Measurements from ENCODE around the gene FAM110C. TPM values are rescaled to one million over a fixed set of nuclear protein-coding genes. Genes with fewer than 3 reads are reported as not detected.

The FAM110C gene
- polyA plus RNA-seq, 1 donor (not counting 4 experiments of a cell fraction or from before 2014, with no cell fraction given) = 38.0 TPM

DNA sequence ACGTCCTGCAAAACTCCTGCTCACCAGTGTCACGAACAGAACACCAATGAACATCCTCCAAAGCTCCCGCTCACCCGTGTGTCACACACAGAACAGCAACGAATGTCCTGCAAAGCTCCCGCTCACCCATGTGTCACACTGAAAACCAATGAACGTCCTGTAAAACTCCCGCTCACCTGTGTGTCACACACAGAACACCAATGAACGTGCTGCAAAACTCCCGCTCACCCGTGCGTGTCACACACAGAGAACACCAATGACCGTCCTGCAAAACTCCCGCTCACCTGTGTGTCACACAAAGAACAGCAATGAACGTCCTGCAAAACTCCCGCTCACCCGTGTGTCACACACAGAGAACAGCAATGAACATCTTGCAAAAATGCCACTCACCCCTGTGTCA, 20.5 kb upstream of the FAM110C start:
- no peak overlapping the region for H3K27ac ChIP-seq (ENCODE audit: control insufficient read depth, insufficient read depth, low read length)
- no peak overlapping the region for H3K4me2 ChIP-seq (ENCODE audit: control insufficient read depth, extremely low read depth, insufficient read depth, low read depth, low read length)
- dilution Hi-C loops (cut with MboI; ENCODE audit: extremely low pct_ligation_motif_present, low sequenced_read_pairs) = no loop called here
- H3K36me3 ChIP-seq (ENCODE audit: control insufficient read depth in 2 of 2, extremely low read depth in 1 of 2, insufficient read depth in 2 of 2, low read length in 2 of 2) = no peaks in the 10 kb centered on the region
- no peaks in the 10 kb centered on the region for H3K79me2 ChIP-seq (ENCODE audit: control insufficient read depth, insufficient read depth, low read length)
- H3K27me3 ChIP-seq (ENCODE audit: control insufficient read depth, extremely low read depth, insufficient read depth, low read length) = no peaks in the 10 kb centered on the region
- H2AFZ ChIP-seq (ENCODE audit: control insufficient read depth, low read length) = no peak overlapping the region
- H3K4me1 ChIP-seq (ENCODE audit: control insufficient read depth, extremely low read depth, insufficient read depth, low read length) = peaks cover 35% of the 10 kb centered on the region
- H3K9ac ChIP-seq (ENCODE audit: control insufficient read depth, extremely low read depth, insufficient read depth, low read length) = no peak overlapping the region
- H3K4me3 ChIP-seq (ENCODE audit: control insufficient read depth in 2 of 3, extremely low read depth in 1 of 3, insufficient read depth in 2 of 3, low read depth in 1 of 3, low read length in 3 of 3) = no peak overlapping the region
- no peaks in the 10 kb centered on the region for H3K9me1 ChIP-seq (ENCODE audit: control insufficient read depth, extremely low read depth, insufficient read depth, low read length)
- DNase-seq (ENCODE audit: low read depth, low spot score) (no peak), FAIRE-seq (peak; percentile 43)
- no peaks in the 10 kb centered on the region for H4K20me1 ChIP-seq (ENCODE audit: control insufficient read depth, extremely low read depth, insufficient read depth, low read length)
- TF ChIP-seq EZH2 (IDR thresholded peaks at IDR 0.05; ENCODE audit: low read length) = no peak
- TF ChIP-seq, protein P1, sequence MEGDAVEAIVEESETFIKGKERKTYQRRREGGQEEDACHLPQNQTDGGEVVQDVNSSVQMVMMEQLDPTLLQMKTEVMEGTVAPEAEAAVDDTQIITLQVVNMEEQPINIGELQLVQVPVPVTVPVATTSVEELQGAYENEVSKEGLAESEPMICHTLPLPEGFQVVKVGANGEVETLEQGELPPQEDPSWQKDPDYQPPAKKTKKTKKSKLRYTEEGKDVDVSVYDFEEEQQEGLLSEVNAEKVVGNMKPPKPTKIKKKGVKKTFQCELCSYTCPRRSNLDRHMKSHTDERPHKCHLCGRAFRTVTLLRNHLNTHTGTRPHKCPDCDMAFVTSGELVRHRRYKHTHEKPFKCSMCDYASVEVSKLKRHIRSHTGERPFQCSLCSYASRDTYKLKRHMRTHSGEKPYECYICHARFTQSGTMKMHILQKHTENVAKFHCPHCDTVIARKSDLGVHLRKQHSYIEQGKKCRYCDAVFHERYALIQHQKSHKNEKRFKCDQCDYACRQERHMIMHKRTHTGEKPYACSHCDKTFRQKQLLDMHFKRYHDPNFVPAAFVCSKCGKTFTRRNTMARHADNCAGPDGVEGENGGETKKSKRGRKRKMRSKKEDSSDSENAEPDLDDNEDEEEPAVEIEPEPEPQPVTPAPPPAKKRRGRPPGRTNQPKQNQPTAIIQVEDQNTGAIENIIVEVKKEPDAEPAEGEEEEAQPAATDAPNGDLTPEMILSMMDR (optimal IDR thresholded peaks at IDR 0.05 in 1 of 3, IDR thresholded peaks at IDR 0.05 in 1 of 3, conservative IDR thresholded peaks at IDR 0.05 in 1 of 3; ENCODE audit: extremely low read depth in 1 of 3, insufficient read depth in 2 of 3, low read length in 3 of 3) = no peak
- H3K9me3 ChIP-seq (ENCODE audit: control insufficient read depth, low read depth, low read length) = no peaks in the 10 kb centered on the region

DNA sequence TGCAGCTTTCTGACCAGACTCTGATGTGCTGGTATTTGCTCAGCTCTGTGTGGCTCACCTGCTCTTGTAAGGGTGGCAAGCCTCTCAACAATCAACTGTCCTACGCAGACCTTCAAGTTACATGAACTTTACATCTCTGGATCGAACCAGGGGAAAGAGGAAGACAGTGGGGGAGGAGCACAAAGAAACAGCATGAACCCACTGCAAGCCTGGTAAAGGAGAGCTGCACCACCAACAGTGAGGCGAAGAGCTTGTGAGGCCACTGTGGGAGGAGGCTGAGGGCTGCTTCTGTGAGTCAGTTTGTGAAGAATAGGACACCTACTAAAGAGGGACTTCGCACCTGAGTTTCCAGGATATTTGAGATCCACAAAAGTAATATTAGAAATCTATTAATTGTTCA, 18.8 kb upstream of the FAM110C start:
- DNase-seq (ENCODE audit: low read depth, low spot score) (no peak), FAIRE-seq (no peak)
- no peaks in the 10 kb centered on the region for H3K9me3 ChIP-seq (ENCODE audit: control insufficient read depth, low read depth, low read length)
- H3K4me2 ChIP-seq (ENCODE audit: control insufficient read depth, extremely low read depth, insufficient read depth, low read depth, low read length) = no peak overlapping the region
- peaks cover 18% of the 10 kb centered on the region for H3K4me1 ChIP-seq (ENCODE audit: control insufficient read depth, extremely low read depth, insufficient read depth, low read length)
- no peaks in the 10 kb centered on the region for H3K27me3 ChIP-seq (ENCODE audit: control insufficient read depth, extremely low read depth, insufficient read depth, low read length)
- no peak overlapping the region for H3K27ac ChIP-seq (ENCODE audit: control insufficient read depth, insufficient read depth, low read length)
- no peaks in the 10 kb centered on the region for H4K20me1 ChIP-seq (ENCODE audit: control insufficient read depth, extremely low read depth, insufficient read depth, low read length)
- H2AFZ ChIP-seq (ENCODE audit: control insufficient read depth, low read length) = no peak overlapping the region
- no peak overlapping the region for H3K4me3 ChIP-seq (ENCODE audit: control insufficient read depth in 2 of 3, extremely low read depth in 1 of 3, insufficient read depth in 2 of 3, low read depth in 1 of 3, low read length in 3 of 3)
- TF ChIP-seq, protein P1 (optimal IDR thresholded peaks at IDR 0.05 in 1 of 3, IDR thresholded peaks at IDR 0.05 in 1 of 3, conservative IDR thresholded peaks at IDR 0.05 in 1 of 3; ENCODE audit: extremely low read depth in 1 of 3, insufficient read depth in 2 of 3, low read length in 3 of 3) = no peak
- no peak for TF ChIP-seq EZH2 (IDR thresholded peaks at IDR 0.05; ENCODE audit: low read length)
- no peak overlapping the region for H3K9ac ChIP-seq (ENCODE audit: control insufficient read depth, extremely low read depth, insufficient read depth, low read length)
- H3K9me1 ChIP-seq (ENCODE audit: control insufficient read depth, extremely low read depth, insufficient read depth, low read length) = no peaks in the 10 kb centered on the region
- H3K79me2 ChIP-seq (ENCODE audit: control insufficient read depth, insufficient read depth, low read length) = no peaks in the 10 kb centered on the region
- dilution Hi-C loops (cut with MboI; ENCODE audit: extremely low pct_ligation_motif_present, low sequenced_read_pairs) = no loop called here
- H3K36me3 ChIP-seq (ENCODE audit: control insufficient read depth in 2 of 2, extremely low read depth in 1 of 2, insufficient read depth in 2 of 2, low read length in 2 of 2) = no peaks in the 10 kb centered on the region

All from keratinocyte (primary cell).